SH-SY5Y (cell line): ENCODE measurements around the gene SGCD.

ENCODE experiments used
- GATA2 ChIP-seq: IDR thresholded peaks from 2 replicates; pipeline ENCODE4 v1.6.1; 2011; ENCODE audit warnings: mild to moderate bottlenecking, low read depth, low read length
- GATA3 ChIP-seq: IDR thresholded peaks from 2 replicates; pipeline ENCODE4 v1.6.1; 2011; ENCODE audit warnings: low read depth, mild to moderate bottlenecking, low read length, moderate library complexity

DNA sequence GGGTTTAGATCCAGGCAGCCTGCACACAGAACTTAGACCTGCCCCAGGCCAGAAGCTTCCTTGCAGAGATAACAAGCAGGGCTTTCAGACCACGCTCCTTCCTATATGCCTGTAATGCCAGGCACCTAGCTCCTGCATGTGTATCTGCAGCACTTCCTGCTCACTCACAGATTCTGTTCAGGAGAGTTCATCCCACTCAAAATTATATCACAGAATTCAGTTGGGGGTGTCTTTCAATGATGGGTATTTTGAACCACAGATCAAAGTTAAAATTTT, 105.8 kb downstream of the SGCD start:
- TF ChIP-seq GATA2 = no peak
- no peak for TF ChIP-seq GATA3
